SK-N-SH treated with all-trans-retinoic acid at 6 μM for 48 hours (cell line): ENCODE data around the gene GMCL2.

Experiments used
- ATAC-seq: fragments of 200-7000 bp; cut with Tn5 transposase; 3 replicates; pipeline ENCODE4 v1.9.1; 2020; ENCODE audit warnings: mild to moderate bottlenecking, moderate library complexity
- ARNTL ChIP-seq: fragments of 450-650 bp; formaldehyde crosslinking; IDR thresholded peaks from 2 replicates; pipeline ENCODE4 v1.5.0; 2020; ENCODE audit warnings: low read depth, mild to moderate bottlenecking, moderate library complexity, borderline replicate concordance
- BACH2 ChIP-seq: fragments of 250-450 bp; sonication (Bioruptor Pico); IDR thresholded peaks from 2 replicates; pipeline ENCODE4 v1.9.0; 2021; ENCODE audit warnings: mild to moderate bottlenecking, borderline replicate concordance
- CREB5 ChIP-seq: fragments of 250-450 bp; sonication (Bioruptor Pico); IDR thresholded peaks from 2 replicates; pipeline ENCODE4 v1.5.1; 2020; ENCODE audit warnings: low read depth, mild to moderate bottlenecking, moderate library complexity
- CSDC2 ChIP-seq: fragments of 250-450 bp; sonication (Bioruptor Pico); IDR thresholded peaks from 2 replicates; pipeline ENCODE4 v1.5.0; 2020; ENCODE audit warnings: mild to moderate bottlenecking, moderate library complexity
- CSRNP3 ChIP-seq: fragments of 250-450 bp; sonication (Bioruptor Pico); IDR thresholded peaks from 2 replicates; pipeline ENCODE4 v1.5.1; 2021; ENCODE audit warnings: mild to moderate bottlenecking, moderate library complexity
- ESRRG ChIP-seq: fragments of 250-450 bp; sonication (Bioruptor Pico); IDR thresholded peaks from 2 replicates; pipeline ENCODE4 v1.6.1; 2021; ENCODE audit warnings: mild to moderate bottlenecking
- GLIS3 ChIP-seq: fragments of 250-450 bp; sonication (Bioruptor Pico); IDR thresholded peaks from 2 replicates; pipeline ENCODE4 v1.5.0; 2020; ENCODE audit warnings: mild to moderate bottlenecking, moderate library complexity
- ISL1 ChIP-seq: fragments of 250-450 bp; sonication (Bioruptor Pico); IDR thresholded peaks from 2 replicates; pipeline ENCODE4 v2.1.2; 2022; ENCODE audit warnings: mild to moderate bottlenecking, moderate library complexity
- OSR1 ChIP-seq: fragments of 250-450 bp; sonication (Bioruptor Pico); IDR thresholded peaks from 2 replicates; pipeline ENCODE4 v1.8.0; 2022; ENCODE audit warnings: moderate library complexity, mild to moderate bottlenecking, inconsistent platforms
- POU6F1 ChIP-seq: fragments of 250-450 bp; sonication (Bioruptor Pico); IDR thresholded peaks from 2 replicates; pipeline ENCODE4 v1.8.0; 2021; ENCODE audit warnings: low read depth, mild to moderate bottlenecking, moderate library complexity, borderline replicate concordance
- RARB ChIP-seq: fragments of 250-450 bp; sonication (Bioruptor Pico); IDR thresholded peaks from 2 replicates; pipeline ENCODE4 v1.8.0; 2021; ENCODE audit warnings: mild to moderate bottlenecking, moderate library complexity
- SNAI2 ChIP-seq: fragments of 250-450 bp; sonication (Bioruptor Pico); IDR thresholded peaks from 2 replicates; pipeline ENCODE4 v1.5.0; 2020; ENCODE audit warnings: mild to moderate bottlenecking, moderate library complexity
- TCF4 ChIP-seq: fragments of 250-450 bp; sonication (Bioruptor Pico); IDR thresholded peaks from 2 replicates; pipeline ENCODE4 v1.8.0; 2021; ENCODE audit warnings: mild to moderate bottlenecking, moderate library complexity, borderline replicate concordance
- TOX ChIP-seq: fragments of 250-450 bp; sonication (Bioruptor Pico); IDR thresholded peaks from 2 replicates; pipeline ENCODE4 v1.8.0; 2021; ENCODE audit warnings: mild to moderate bottlenecking, moderate library complexity, borderline replicate concordance
- ZC3H10 ChIP-seq: fragments of 250-450 bp; sonication (Bioruptor Pico); IDR thresholded peaks from 2 replicates; pipeline ENCODE4 v1.5.1; 2021; ENCODE audit warnings: mild to moderate bottlenecking, moderate library complexity
- ZFP3 ChIP-seq: fragments of 250-450 bp; sonication (Bioruptor Pico); IDR thresholded peaks from 2 replicates; pipeline ENCODE4 v1.5.0; 2020; ENCODE audit warnings: mild to moderate bottlenecking, moderate library complexity
- ZFP30 ChIP-seq: fragments of 450-650 bp; formaldehyde crosslinking; IDR thresholded peaks from 2 replicates; pipeline ENCODE4 v1.5.0; 2022; ENCODE audit warnings: mild to moderate bottlenecking, moderate library complexity
- ZNF565 ChIP-seq: fragments of 450-650 bp; formaldehyde crosslinking; conservative IDR thresholded peaks from 2 replicates; pipeline ENCODE4 v1.5.0; 2020; ENCODE audit warnings: low read depth, mild to moderate bottlenecking, moderate library complexity
- ZNF70 ChIP-seq: fragments of 450-650 bp; formaldehyde crosslinking; IDR thresholded peaks from 2 replicates; pipeline ENCODE4 v1.5.0; 2020; ENCODE audit warnings: mild to moderate bottlenecking, moderate library complexity
- ZNF8 ChIP-seq: fragments of 450-650 bp; formaldehyde crosslinking; IDR thresholded peaks from 2 replicates; pipeline ENCODE4 v1.5.0; 2020; ENCODE audit warnings: mild to moderate bottlenecking, moderate library complexity
- TF ChIP-seq, protein P1 (sequence below): fragments of 250-450 bp; sonication (Bioruptor Pico); IDR thresholded peaks from 2 replicates; pipeline ENCODE4 v1.8.0; 2020; ENCODE audit warnings: mild to moderate bottlenecking, moderate library complexity, borderline replicate concordance

The GMCL2 gene

GRCh38 chr5:178149199-178149932, 37.8 kb downstream of the GMCL2 start:
- TF ChIP-seq BACH2 (no peak), CREB5 (CRISPR knock-in tag) (no peak), ZNF70 (CRISPR knock-in tag) (no peak), TCF4 (CRISPR knock-in tag) (no peak), GLIS3 (CRISPR knock-in tag) (no peak), ZFP3 (CRISPR knock-in tag) (no peak), SNAI2 (CRISPR knock-in tag) (no peak), ZNF8 (CRISPR knock-in tag) (no peak), RARB (CRISPR knock-in tag) (no peak), ZNF565 (CRISPR knock-in tag) (no peak), ARNTL (CRISPR knock-in tag) (no peak), ESRRG (CRISPR knock-in tag) (no peak), POU6F1 (CRISPR knock-in tag) (no peak), OSR1 (CRISPR knock-in tag) (no peak)
- ATAC-seq, result no peak

GRCh38 chr5:178147406-178147805, 39.8 kb downstream of the GMCL2 start:
- no peak for TF ChIP-seq OSR1 (CRISPR knock-in tag)
- TF ChIP-seq ZFP30 (CRISPR knock-in tag), result no peak
- TF ChIP-seq ZNF565 (CRISPR knock-in tag), result no peak
- TF ChIP-seq CSDC2 (CRISPR knock-in tag), result no peak
- TF ChIP-seq ZNF70 (CRISPR knock-in tag), result no peak
- ATAC-seq, result no peak

GRCh38 chr5:178145965-178146820, 41.0 kb downstream of the GMCL2 start:
- TF ChIP-seq CSRNP3 (no peak), TOX (no peak), SNAI2 (CRISPR knock-in tag) (no peak), ZFP30 (CRISPR knock-in tag) (no peak), POU6F1 (CRISPR knock-in tag) (no peak), ISL1 (CRISPR knock-in tag) (no peak), CSDC2 (CRISPR knock-in tag) (no peak), OSR1 (CRISPR knock-in tag) (no peak), CREB5 (CRISPR knock-in tag) (no peak)
- ATAC-seq, result peak; percentile 77

DNA sequence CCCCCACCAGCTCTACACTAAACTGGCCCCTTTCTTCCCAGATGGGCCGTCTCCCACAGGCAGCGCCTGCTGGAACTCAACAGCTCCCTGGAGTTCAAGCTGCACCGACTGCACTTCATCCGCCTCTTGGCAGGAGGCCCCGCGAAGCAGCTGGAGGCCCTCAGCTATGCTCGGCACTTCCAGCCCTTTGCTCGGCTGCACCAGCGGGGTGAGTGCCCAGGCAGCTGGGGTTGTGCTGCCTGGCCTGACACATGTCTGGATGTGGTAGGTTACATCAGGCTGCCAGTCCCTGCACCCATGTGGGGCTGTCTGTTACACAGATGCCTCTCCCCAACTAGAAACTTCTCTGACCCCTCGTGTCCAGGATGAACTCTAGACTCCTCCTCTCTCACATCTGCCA, 43.3 kb downstream of the GMCL2 start:
- ATAC-seq, result no peak
- TF ChIP-seq ZC3H10 (CRISPR knock-in tag) (no peak), CREB5 (CRISPR knock-in tag) (no peak), GLIS3 (CRISPR knock-in tag) (no peak), ARNTL (CRISPR knock-in tag) (no peak), ZFP30 (CRISPR knock-in tag) (no peak), ZNF70 (CRISPR knock-in tag) (no peak)
- TF ChIP-seq, protein P1, sequence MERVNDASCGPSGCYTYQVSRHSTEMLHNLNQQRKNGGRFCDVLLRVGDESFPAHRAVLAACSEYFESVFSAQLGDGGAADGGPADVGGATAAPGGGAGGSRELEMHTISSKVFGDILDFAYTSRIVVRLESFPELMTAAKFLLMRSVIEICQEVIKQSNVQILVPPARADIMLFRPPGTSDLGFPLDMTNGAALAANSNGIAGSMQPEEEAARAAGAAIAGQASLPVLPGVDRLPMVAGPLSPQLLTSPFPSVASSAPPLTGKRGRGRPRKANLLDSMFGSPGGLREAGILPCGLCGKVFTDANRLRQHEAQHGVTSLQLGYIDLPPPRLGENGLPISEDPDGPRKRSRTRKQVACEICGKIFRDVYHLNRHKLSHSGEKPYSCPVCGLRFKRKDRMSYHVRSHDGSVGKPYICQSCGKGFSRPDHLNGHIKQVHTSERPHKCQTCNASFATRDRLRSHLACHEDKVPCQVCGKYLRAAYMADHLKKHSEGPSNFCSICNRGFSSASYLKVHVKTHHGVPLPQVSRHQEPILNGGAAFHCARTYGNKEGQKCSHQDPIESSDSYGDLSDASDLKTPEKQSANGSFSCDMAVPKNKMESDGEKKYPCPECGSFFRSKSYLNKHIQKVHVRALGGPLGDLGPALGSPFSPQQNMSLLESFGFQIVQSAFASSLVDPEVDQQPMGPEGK, result no peak
- TF ChIP-seq, all 23 proteins: peak for 0
